HCT116 (cell line): ENCODE measurements around the gene COL15A1. TPM values are rescaled to one million over a fixed set of nuclear protein-coding genes. Genes with fewer than 3 reads are reported as not detected.
A peak's percentile ranks its signal among the peaks of the same experiment; 100 is the strongest.

Experiments
- ATAC-seq: fragments of 200-7000 bp; cut with Tn5 transposase; 2 replicates; pipeline ENCODE4 v1.9.1; 2020; ENCODE audit warnings: mild to moderate bottlenecking, moderate library complexity
- Bru-seq: library from RNA; stranded (reverse); fragments of 400-500 nt; gene quantifications from one replicate; lab custom pipeline; 2021; lab: Mats Ljungman, UMichigan
- BruChase-seq, 2 experiments: library from RNA; stranded (reverse); fragments of 400-500 nt; gene quantifications; one replicate each; lab custom pipeline; 2021; lab: Mats Ljungman, UMichigan
- BruUV-seq: library from RNA; stranded (reverse); fragments of 400-500 nt; replicated peaks from 2 replicates; lab custom pipeline; 2021; lab: Mats Ljungman, UMichigan
- CTCF ChIA-PET: fragments of 300-600 bp; sonication (Branson Sonifier 250); formaldehyde crosslinking; loops from one replicate; lab custom pipeline; 2021; ENCODE audit warnings: antibody characterized with exemption; lab: Charles Lee
- POLR2A ChIA-PET: fragments of 300-600, 350-600 bp; sonication (Branson Sonifier 250); formaldehyde crosslinking; loops from one replicate; lab custom pipeline; 2021; ENCODE audit warnings: antibody characterized with exemption; lab: Charles Lee
- RAD21 ChIA-PET, 2 experiments: fragments of 300-600 bp; sonication (Branson Sonifier 250); formaldehyde crosslinking; loops; one replicate each; lab custom pipeline; 2023; ENCODE audit warnings: low total read pairs in 2 of 2; ENCODE audit not compliant: uncharacterized antibody in 2 of 2, unreplicated experiment in 2 of 2, low non-redundant PET in 1 of 2; lab: Charles Lee
- DNase-seq: peaks from one replicate; pipeline ENCODE4 v3.0.0-alpha.2; 2010; ENCODE audit warnings: low read depth, low spot score
- H2AFZ ChIP-seq: fragments of 200-600 bp; shearing (Covaris generic), sonication (generic); 2 replicates; pipeline ENCODE4 v1.6.1; 2017; ENCODE audit warnings: low read depth, mixed run types, mixed read lengths, antibody characterized with exemption, low read length; ENCODE audit not compliant: poor library complexity, severe bottlenecking
- H3K27ac ChIP-seq: 2 replicates; pipeline ENCODE4 v1.5.1; 2012; ENCODE audit warnings: low read depth, low read length
- H3K27me3 ChIP-seq: fragments of 200-600 bp; sonication (generic); 2 replicates; pipeline ENCODE4 v1.6.1; 2016; ENCODE audit warnings: mixed run types, low read length, mixed read lengths; ENCODE audit not compliant: insufficient read depth
- H3K36me3 ChIP-seq, 2 experiments: fragments of 200-500 bp in 1 of 2; fragments of 200-600 bp in 1 of 2; sonication (Bioruptor generic) in 1 of 2; sonication (generic) in 1 of 2; 2 replicates each; pipeline versions ENCODE4 v1.5.1 to v1.6.1; 2014 to 2016; ENCODE audit warnings: low read length in 2 of 2, inconsistent platforms in 1 of 2, mixed read lengths in 1 of 2, mixed run types in 1 of 2; ENCODE audit not compliant: insufficient read depth in 2 of 2, control insufficient read depth in 1 of 2
- H3K4me1 ChIP-seq, 2 experiments: fragments of 200-600 bp in 1 of 2; sonication (generic) in 1 of 2; 2 replicates each; pipeline versions ENCODE4 v1.5.1 to v1.6.1; 2012 to 2017; ENCODE audit warnings: low read length in 2 of 2, inconsistent platforms in 1 of 2, mild to moderate bottlenecking in 1 of 2, mixed read lengths in 1 of 2, mixed run types in 1 of 2, moderate library complexity in 1 of 2; ENCODE audit not compliant: insufficient read depth in 2 of 2, control insufficient read depth in 1 of 2
- H3K4me2 ChIP-seq: fragments of 200-600 bp; sonication (generic); 2 replicates; pipeline ENCODE4 v1.6.1; 2017; ENCODE audit warnings: mixed run types, low read length, mixed read lengths
- H3K4me3 ChIP-seq, 2 experiments: fragments of 200-600 bp in 1 of 2; sonication (generic) in 1 of 2; replicated peaks in 1 of 2; 2 replicates each; pipeline ENCODE4 v1.5.1; 2011 to 2016; ENCODE audit warnings: low read length in 2 of 2, control low read depth in 1 of 2, low read depth in 1 of 2, mild to moderate bottlenecking in 1 of 2, mixed read lengths in 1 of 2, mixed run types in 1 of 2
- H3K79me2 ChIP-seq: fragments of 200-600 bp; sonication (generic); 2 replicates; pipeline ENCODE4 v1.6.1; 2017; ENCODE audit warnings: mild to moderate bottlenecking, mixed run types, low read length, moderate library complexity, mixed read lengths; ENCODE audit not compliant: insufficient read depth
- H3K9ac ChIP-seq: fragments of 200-600 bp; sonication (generic); 2 replicates; pipeline ENCODE4 v1.6.1; 2016; ENCODE audit warnings: low read length, mixed read lengths
- H3K9me2 ChIP-seq: fragments of 200-600 bp; sonication (generic), shearing (Covaris generic); 2 replicates; pipeline ENCODE4 v1.6.1; 2017; ENCODE audit warnings: mixed run types, mild to moderate bottlenecking, moderate library complexity; ENCODE audit not compliant: insufficient read depth
- H3K9me3 ChIP-seq, 2 experiments: fragments of 200-500 bp in 1 of 2; fragments of 200-600 bp in 1 of 2; sonication (Bioruptor generic) in 1 of 2; sonication (generic) in 1 of 2; 2 replicates each; pipeline ENCODE4 v1.6.1; 2014 to 2017; ENCODE audit warnings: low read length in 2 of 2, mixed read lengths in 2 of 2, inconsistent platforms in 1 of 2, low read depth in 1 of 2, mild to moderate bottlenecking in 1 of 2, mixed run types in 1 of 2, moderate library complexity in 1 of 2; ENCODE audit not compliant: control insufficient read depth in 1 of 2, insufficient read depth in 1 of 2
- H4K20me1 ChIP-seq: fragments of 200-600 bp; sonication (generic), shearing (Covaris generic); 2 replicates; pipeline ENCODE4 v1.6.1; 2017; ENCODE audit warnings: mixed run types, mild to moderate bottlenecking, moderate library complexity; ENCODE audit not compliant: insufficient read depth
- CBX3 ChIP-seq: IDR thresholded peaks from 2 replicates; pipeline ENCODE4 v1.6.1; 2012; ENCODE audit warnings: low read depth
- CEBPB ChIP-seq: IDR thresholded peaks from 2 replicates; pipeline ENCODE4 v1.6.1; 2012; ENCODE audit warnings: low read depth
- CTCF ChIP-seq, 3 experiments: fragments of 200-600 bp in 1 of 3; sonication (generic) in 1 of 3; IDR thresholded peaks in 2 of 3; conservative IDR thresholded peaks in 1 of 3; 2 replicates each; pipeline ENCODE4 v1.5.1; 2012 to 2017; ENCODE audit warnings: low read depth in 2 of 3, low read length in 2 of 3, antibody characterized with exemption in 1 of 3, borderline replicate concordance in 1 of 3, control low read depth in 1 of 3, mild to moderate bottlenecking in 1 of 3, mixed read lengths in 1 of 3, mixed run types in 1 of 3, moderate library complexity in 1 of 3; ENCODE audit not compliant: insufficient read depth in 1 of 3
- EGR1 ChIP-seq: IDR thresholded peaks from 2 replicates; pipeline ENCODE4 v1.6.1; 2012; ENCODE audit warnings: low read depth
- EZH2phosphoT487 ChIP-seq: fragments of 200-600 bp; IDR thresholded peaks from 2 replicates; pipeline ENCODE4 v1.6.1; 2018; ENCODE audit warnings: antibody characterized with exemption, borderline replicate concordance
- JUND ChIP-seq: IDR thresholded peaks from 2 replicates; pipeline ENCODE4 v1.6.1; 2012
- MAX ChIP-seq: IDR thresholded peaks from 2 replicates; pipeline ENCODE4 v1.6.1; 2012
- POLR2A ChIP-seq: IDR thresholded peaks from 2 replicates; pipeline ENCODE4 v1.7.0; 2011; ENCODE audit warnings: borderline replicate concordance; ENCODE audit not compliant: insufficient read depth, insufficient read length; ENCODE audit errors: extremely low read depth
- POLR2AphosphoS5 ChIP-seq: IDR thresholded peaks from 2 replicates; pipeline ENCODE4 v1.6.1; 2011; ENCODE audit warnings: mild to moderate bottlenecking, low read depth, low read length, moderate library complexity
- RAD21 ChIP-seq: IDR thresholded peaks from 2 replicates; pipeline ENCODE4 v1.6.1; 2012; ENCODE audit warnings: low read depth, mild to moderate bottlenecking
- SIN3A ChIP-seq: IDR thresholded peaks from 2 replicates; pipeline ENCODE4 v1.6.1; 2012; ENCODE audit warnings: low read depth
- SP1 ChIP-seq: IDR thresholded peaks from 2 replicates; pipeline ENCODE4 v1.6.1; 2012; ENCODE audit warnings: low read depth
- SRF ChIP-seq: IDR thresholded peaks from 2 replicates; pipeline ENCODE4 v1.6.1; 2012; ENCODE audit warnings: low read depth
- TCF7L2 ChIP-seq: IDR thresholded peaks from 2 replicates; pipeline ENCODE4 v1.7.0; 2011; ENCODE audit warnings: borderline replicate concordance, inconsistent platforms; ENCODE audit not compliant: insufficient read depth, insufficient read length; ENCODE audit errors: extremely low read depth
- YY1 ChIP-seq: IDR thresholded peaks from 2 replicates; pipeline ENCODE4 v1.6.1; 2011; ENCODE audit warnings: low read length, low read depth, moderate library complexity, mild to moderate bottlenecking; ENCODE audit not compliant: insufficient replicate concordance; ENCODE audit errors: extremely low read depth
- ZBTB33 ChIP-seq: IDR thresholded peaks from 2 replicates; pipeline ENCODE4 v1.6.1; 2011; ENCODE audit warnings: mild to moderate bottlenecking, low read length, moderate library complexity; ENCODE audit not compliant: insufficient replicate concordance; ENCODE audit errors: extremely low read depth
- ZFX ChIP-seq: fragments of 450-650 bp; IDR thresholded peaks from 2 replicates; pipeline ENCODE4 v1.6.1; 2017
- ZNF274 ChIP-seq: fragments of 200-500 bp; sonication (Bioruptor generic); IDR thresholded peaks from 2 replicates; pipeline ENCODE4 v1.6.1; 2014; ENCODE audit warnings: mild to moderate bottlenecking, low read depth, low read length, inconsistent platforms
- intact Hi-C: fragments of 100-400 bp; cut with micrococcal nuclease; formaldehyde crosslinking; loops from 2 replicates; pipeline ENCODE4 v1.10.0; 2022
- long read RNA-seq: library from polyadenylated mRNA; unstranded; transcript quantifications from one replicate; pipeline ENCODE4 v2.0.0, GENCODE V29; 2021; ENCODE audit not compliant: unreplicated experiment
- polyA plus RNA-seq: library from polyadenylated mRNA; unstranded; fragments of >200 nt; gene quantifications from 2 replicates; pipeline ENCODE4 v1.2.1, GENCODE V29; 2012; ENCODE audit warnings: missing spikeins
- total RNA-seq: library from RNA; stranded (reverse); gene quantifications from one replicate; pipeline ENCODE4 v1.2.1, GENCODE V29; 2021; ENCODE audit not compliant: unreplicated experiment

COL15A1 gene
- total RNA-seq, result 0.15 TPM
- polyA plus RNA-seq, result 0.01 and 0.03 TPM in 2 replicates
- percentile 5 among the genes with signal in this experiment for Bru-seq, nascent RNA
- BruChase-seq, experiment 1, labeled RNA remaining after a 6-hour chase, result percentile 4 among the genes with signal in this experiment
- percentile 5 among the genes with signal in this experiment for BruChase-seq, experiment 2, labeled RNA remaining after a 2-hour chase
- long read RNA-seq, result 0 reads

GRCh38 chr9:98943682-98944056, at the start of gene COL15A1:
Gene COL15A1 (plus strand): TSS chr9:98943907. CDS start chr9:98944062, 155 bp downstream.
- H3K79me2 ChIP-seq, result no peaks in the 10 kb centered on the region
- ChIA-PET CTCF (no interaction called here), POLR2A (no interaction called here), RAD21 (no interaction called here)
- H3K27ac ChIP-seq, result no peak within 1 kb of the TSS
- H3K4me1 ChIP-seq, result no peaks in the 10 kb centered on the region
- no peak for TF ChIP-seq SP1
- no peaks in the 10 kb centered on the region for H3K9me3 ChIP-seq
- no peak within 1 kb of the TSS for H3K9ac ChIP-seq
- intact Hi-C loops, result no loop called here
- peaks cover 11% of the 10 kb centered on the region; the same call in 1 of the 2 replicates for H3K27me3 ChIP-seq
- DNase-seq (no peak), ATAC-seq (peak; percentile 57)
- no peak within 1 kb of the TSS for H2AFZ ChIP-seq
- no peaks in the 10 kb centered on the region for H3K36me3 ChIP-seq
- no peaks in the 10 kb centered on the region for H3K9me2 ChIP-seq
- 0 out of 4 replicates have a peak within 1 kb of the TSS, but pooled peaks of 1 of the 2 experiments have one; percentile 9 for H3K4me3 ChIP-seq
- no peaks in the 10 kb centered on the region for H4K20me1 ChIP-seq
- no TSS peak for BruUV-seq
- peak within 1 kb of the TSS; percentile 37 for H3K4me2 ChIP-seq

GRCh38 chr9:98894171-98894570, 49.5 kb upstream of the COL15A1 start:
- Histone ChIP-seq H3K4me3 (no peak overlapping the region), H3K9ac (no peak overlapping the region), H3K27me3 (no peaks in the 10 kb centered on the region), H3K36me3 (no peaks in the 10 kb centered on the region), H2AFZ (no peak overlapping the region), H3K79me2 (no peaks in the 10 kb centered on the region), H3K27ac (no peak overlapping the region), H4K20me1 (no peaks in the 10 kb centered on the region), H3K9me3 (no peaks in the 10 kb centered on the region), H3K4me2 (no peak overlapping the region), H3K4me1 (no peaks in the 10 kb centered on the region), H3K9me2 (no peaks in the 10 kb centered on the region)
- no TSS peak for BruUV-seq
- intact Hi-C loops, result no loop called here
- no peak for DNase-seq
- CTCF ChIA-PET, result no interaction called here
- RAD21 ChIA-PET, result no interaction called here
- POLR2A ChIA-PET, result no interaction called here
- no peak for ATAC-seq
- TF ChIP-seq CTCF (IDR thresholded peaks at IDR 0.05 in 2 of 3, conservative IDR thresholded peaks at IDR 0.05 in 1 of 3; ENCODE audit: borderline replicate concordance in 1 of 3, insufficient read depth in 1 of 3, low read depth in 2 of 3, low read length in 2 of 3) (no peak), EGR1 (no peak), ZFX (no peak), SP1 (no peak), POLR2AphosphoS5 (no peak), EZH2phosphoT487 (no peak), TCF7L2 (no peak), SRF (no peak), CBX3 (no peak), RAD21 (no peak), POLR2A (no peak), SIN3A (no peak), ZNF274 (no peak), CEBPB (no peak), YY1 (no peak), MAX (no peak), ZBTB33 (no peak), JUND (no peak)
